ENCODE measurements around the gene SECTM1.

SECTM1 gene

GRCh38 chr17:82346342-82347300 lies 13.1 kb upstream of the SECTM1 start:
- DNase-seq = no peak

GRCh38 chr17:82345151-82345976 lies 11.8 kb upstream of the SECTM1 start:
- no peak for DNase-seq

GRCh38 chr17:82344175-82344907 lies 10.8 kb upstream of the SECTM1 start:
- no peak for DNase-seq

GRCh38 chr17:82343560-82343959 lies 10.0 kb upstream of the SECTM1 start:
- DNase-seq = no peak

GRCh38 chr17:82342361-82343079 lies 9.0 kb upstream of the SECTM1 start:
- DNase-seq = no peak

- no peak for DNase-seq
These were observed 6.3 kb upstream of the SECTM1 start for GRCh38 chr17:82339634-82340580.

- DNase-seq = no peak
These were observed 5.5 kb upstream of the SECTM1 start for GRCh38 chr17:82338858-82339633.

GRCh38 chr17:82334622-82335394 lies 1.2 kb upstream of the SECTM1 start:
- DNase-seq = no peak

GRCh38 chr17:82334204-82334621 lies 647 bp upstream of the SECTM1 start:
- no peak for DNase-seq

- DNase-seq = no peak
These were observed 792 bp downstream of the SECTM1 start for GRCh38 chr17:82332669-82333278.

GRCh38 chr17:82331345-82331939 lies 2.1 kb downstream of the SECTM1 start:
- no peak for DNase-seq

GRCh38 chr17:82330322-82331239 lies 3.0 kb downstream of the SECTM1 start:
- peak; percentile 73 for DNase-seq

- no peak for DNase-seq
These were observed 3.8 kb downstream of the SECTM1 start for GRCh38 chr17:82329683-82330321.

- no peak for DNase-seq
These were observed 4.5 kb downstream of the SECTM1 start for GRCh38 chr17:82328994-82329507.

GRCh38 chr17:82328141-82328993 lies 5.2 kb downstream of the SECTM1 start:
- no peak for DNase-seq

- no peak for DNase-seq
These were observed 5.8 kb downstream of the SECTM1 start for GRCh38 chr17:82327757-82328140.

All from NCI-H2107 (cell line).